Caco-2 (cell line): ENCODE results near the gene NPFFR1. TPM values are rescaled to one million over a fixed set of nuclear protein-coding genes. Genes with fewer than 3 reads are reported as not detected.

Source experiments
- BruUV-seq: library from RNA; stranded (reverse); fragments of 400-500 nt; replicated peaks from 2 replicates; lab custom pipeline; 2021; lab: Mats Ljungman, UMichigan
- CTCF ChIA-PET: fragments of 300-600 bp; sonication (Branson Sonifier 250); formaldehyde crosslinking; loops from one replicate; lab custom pipeline; 2022; ENCODE audit warnings: antibody characterized with exemption; lab: Charles Lee
- POLR2A ChIA-PET: fragments of 300-600 bp; sonication (Branson Sonifier 250); formaldehyde crosslinking; loops from one replicate; lab custom pipeline; 2022; ENCODE audit warnings: antibody characterized with exemption; lab: Charles Lee
- DNase-seq, 2 experiments: peaks; one replicate each; pipeline versions ENCODE4 v3.0.0 to v3.0.0-alpha.2; 2020 to 2022
- H3K27me3 ChIP-seq: replicated peaks from 2 replicates; pipeline ENCODE4 v1.6.0; 2011; ENCODE audit warnings: low read length; ENCODE audit not compliant: control insufficient read depth, insufficient read depth
- H3K36me3 ChIP-seq: 2 replicates; pipeline ENCODE4 v1.5.1; 2011; ENCODE audit warnings: low read length; ENCODE audit not compliant: control insufficient read depth, insufficient read depth
- H3K4me1 ChIP-seq: fragments of 250-450 bp; sonication (Bioruptor Pico); 2 replicates; pipeline ENCODE4 v1.5.1; 2020; ENCODE audit warnings: mild to moderate bottlenecking
- H3K4me3 ChIP-seq: 2 replicates; pipeline ENCODE4 v1.5.1; 2011; ENCODE audit warnings: low read depth, mild to moderate bottlenecking, control low read depth, low read length
- H3K9me3 ChIP-seq: fragments of 250-450 bp; sonication (Bioruptor Pico); 2 replicates; pipeline ENCODE4 v1.5.1; 2020; ENCODE audit warnings: mild to moderate bottlenecking, moderate library complexity
- H3K27ac Mint-ChIP-seq: one replicate; pipeline ENCODE4 v1.8.0; 2022; ENCODE audit warnings: mixed read lengths; ENCODE audit not compliant: unreplicated experiment
- H3K27me3 Mint-ChIP-seq: one replicate; pipeline ENCODE4 v1.8.0; 2022; ENCODE audit warnings: mixed read lengths; ENCODE audit not compliant: insufficient read depth, unreplicated experiment
- H3K36me3 Mint-ChIP-seq: one replicate; pipeline ENCODE4 v1.8.0; 2022; ENCODE audit warnings: mild to moderate bottlenecking, mixed read lengths; ENCODE audit not compliant: insufficient read depth, unreplicated experiment
- H3K4me1 Mint-ChIP-seq: one replicate; pipeline ENCODE4 v1.8.0; 2022; ENCODE audit warnings: low read depth, mixed read lengths; ENCODE audit not compliant: unreplicated experiment
- H3K4me3 Mint-ChIP-seq: one replicate; pipeline ENCODE4 v1.8.0; 2022; ENCODE audit warnings: mild to moderate bottlenecking, moderate library complexity, mixed read lengths; ENCODE audit not compliant: unreplicated experiment
- H3K9me3 Mint-ChIP-seq: one replicate; pipeline ENCODE4 v1.8.0; 2022; ENCODE audit warnings: mixed read lengths; ENCODE audit not compliant: unreplicated experiment
- CTCF ChIP-seq, 2 experiments: fragments of 200-600 bp in 1 of 2; IDR thresholded peaks; 1 replicate in 1 of 2; 2 replicates in 1 of 2; pipeline versions ENCODE4 v1.5.1 to v1.8.0; 2011 to 2022; ENCODE audit warnings: antibody characterized with exemption in 1 of 2, control low read depth in 1 of 2, inconsistent platforms in 1 of 2, low read depth in 1 of 2, low read length in 1 of 2, mild to moderate bottlenecking in 1 of 2, moderate library complexity in 1 of 2; ENCODE audit not compliant: insufficient read depth in 1 of 2, severe bottlenecking in 1 of 2, unreplicated experiment in 1 of 2
- intact Hi-C: fragments of 100-400 bp; cut with micrococcal nuclease; formaldehyde crosslinking; loops from one replicate; pipeline ENCODE4 v1.10.0; 2022; ENCODE audit not compliant: unreplicated experiment
- total RNA-seq: library from RNA; stranded (reverse); gene quantifications from 2 replicates; pipeline ENCODE4 v1.2.3, GENCODE V29; 2022

NPFFR1 gene
- total RNA-seq, 1 experiment from 2014 or later, result not detected

GRCh38 chr10:70309661-70310060 is 25.9 kb upstream of the NPFFR1 start:
- Mint-ChIP-seq H3K27ac (no peak overlapping the region), H3K4me3 (no peak overlapping the region), H3K4me1 (no peaks in the 10 kb centered on the region), H3K9me3 (no peaks in the 10 kb centered on the region), H3K36me3 (no peaks in the 10 kb centered on the region), H3K27me3 (no peaks in the 10 kb centered on the region)
- TF ChIP-seq CTCF (IDR thresholded peaks at IDR 0.05; ENCODE audit: insufficient read depth in 1 of 2, low read depth in 1 of 2, low read length in 1 of 2, severe bottlenecking in 1 of 2, unreplicated experiment in 1 of 2), result no peak
- ChIA-PET CTCF (interaction anchor here (1.2 kb wide), 1 partner anchor 55 kb away, joined by 3 read pairs; no protein-coding TSS in a partner anchor), POLR2A (no interaction called here)
- Histone ChIP-seq H3K27me3 (no peaks in the 10 kb centered on the region), H3K4me1 (no peaks in the 10 kb centered on the region), H3K4me3 (no peak overlapping the region), H3K36me3 (no peaks in the 10 kb centered on the region), H3K9me3 (no peaks in the 10 kb centered on the region)
- BruUV-seq, result no TSS peak
- intact Hi-C loops, result no loop called here
- DNase-seq, result no peak

DNA sequence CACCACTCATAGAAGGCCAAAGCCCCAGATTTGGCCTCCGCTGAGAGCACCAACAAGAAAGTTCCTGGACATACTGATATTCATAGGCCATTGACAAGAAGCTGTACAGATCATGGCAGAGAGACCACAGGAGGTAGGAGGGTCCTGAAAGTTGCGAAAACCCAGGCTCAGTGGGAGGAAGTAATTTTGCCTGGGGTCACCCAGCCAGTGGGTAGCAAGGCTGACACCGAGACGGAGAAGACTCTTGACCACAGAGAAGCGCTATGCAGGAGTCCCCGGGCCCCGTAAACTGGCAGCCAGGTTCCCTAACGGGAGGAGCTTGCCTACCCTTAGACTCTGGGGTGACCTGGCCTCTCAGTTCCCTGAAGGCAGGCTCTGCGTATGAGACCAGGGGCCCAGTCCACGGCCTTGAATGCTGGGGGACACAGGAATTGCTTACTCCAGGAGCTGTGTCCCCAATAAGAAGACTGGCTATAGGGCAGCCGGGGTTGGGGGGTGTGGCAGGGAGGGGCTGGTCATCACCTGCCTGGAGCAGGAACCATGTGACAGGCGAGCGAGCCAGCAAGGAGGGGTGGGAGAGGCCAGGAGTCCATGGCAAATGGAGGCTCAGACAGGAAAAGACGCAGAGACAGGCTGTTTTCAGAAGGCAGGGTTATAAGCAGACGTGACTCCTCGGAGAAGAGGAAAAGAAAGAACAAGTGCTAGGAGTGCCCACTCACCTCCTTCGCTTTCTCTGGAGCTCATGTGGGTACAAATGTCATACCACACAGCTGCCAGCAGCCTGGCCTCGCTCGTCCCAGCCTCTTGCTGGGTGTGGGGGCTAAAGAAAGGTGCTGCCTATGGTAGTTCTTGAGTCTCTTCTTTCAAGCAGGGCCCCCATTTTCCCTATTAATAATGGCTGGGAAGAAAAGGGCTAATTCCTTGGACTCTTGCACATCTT is 24.6 kb upstream of the NPFFR1 start:
- Histone ChIP-seq H3K4me3 (no peak overlapping the region), H3K36me3 (no peaks in the 10 kb centered on the region), H3K27me3 (no peaks in the 10 kb centered on the region), H3K4me1 (no peaks in the 10 kb centered on the region), H3K9me3 (no peaks in the 10 kb centered on the region)
- Mint-ChIP-seq H3K4me3 (no peak overlapping the region), H3K27ac (no peak overlapping the region), H3K4me1 (no peaks in the 10 kb centered on the region), H3K9me3 (no peaks in the 10 kb centered on the region), H3K36me3 (no peaks in the 10 kb centered on the region), H3K27me3 (no peaks in the 10 kb centered on the region)
- POLR2A ChIA-PET, result no interaction called here
- no TSS peak for BruUV-seq
- CTCF ChIA-PET, result interaction anchor here (0.6 to 1.1 kb wide), 2 partner anchors 44 to 1390 kb away, joined by 3 to 4 read pairs; no protein-coding TSS in a partner anchor
- intact Hi-C loops, result no loop called here
- TF ChIP-seq CTCF (IDR thresholded peaks at IDR 0.05; ENCODE audit: insufficient read depth in 1 of 2, low read depth in 1 of 2, low read length in 1 of 2, severe bottlenecking in 1 of 2, unreplicated experiment in 1 of 2), result no peak
- no peak for DNase-seq

- intact Hi-C loops, result no loop called here
- H3K36me3 Mint-ChIP-seq, result no peaks in the 10 kb centered on the region
- ChIA-PET POLR2A (no interaction called here), CTCF (interaction anchor here (1.1 kb wide), 1 partner anchor 42 kb away, joined by 4 read pairs; no protein-coding TSS in a partner anchor)
- H3K4me3 Mint-ChIP-seq, result no peak overlapping the region
- H3K27ac Mint-ChIP-seq, result no peak overlapping the region
- DNase-seq, result no peak
- H3K9me3 ChIP-seq, result no peaks in the 10 kb centered on the region
- no peaks in the 10 kb centered on the region for H3K27me3 ChIP-seq
- H3K4me1 Mint-ChIP-seq, result no peaks in the 10 kb centered on the region
- H3K4me3 ChIP-seq, result no peak overlapping the region
- no peaks in the 10 kb centered on the region for H3K36me3 ChIP-seq
- H3K9me3 Mint-ChIP-seq, result no peaks in the 10 kb centered on the region
- H3K27me3 Mint-ChIP-seq, result no peaks in the 10 kb centered on the region
- BruUV-seq, result no TSS peak
- no peaks in the 10 kb centered on the region for H3K4me1 ChIP-seq
- TF ChIP-seq CTCF (IDR thresholded peaks at IDR 0.05; ENCODE audit: insufficient read depth in 1 of 2, low read depth in 1 of 2, low read length in 1 of 2, severe bottlenecking in 1 of 2, unreplicated experiment in 1 of 2), result no peak
These were observed 23.2 kb upstream of the NPFFR1 start for GRCh38 chr10:70306886-70307520.
